HG03159 (cell line): Measurements from ENCODE around the gene OPN4.

Experiments used
- ATAC-seq: cut with Tn5 transposase; IDR thresholded peaks from one replicate; pipeline ENCODE4 v1.9.1; 2021; ENCODE audit warnings: mild to moderate bottlenecking, moderate library complexity; ENCODE audit not compliant: unreplicated experiment

OPN4 gene

GRCh38 chr10:86677374-86677773, 23.0 kb downstream of the OPN4 start:
- ATAC-seq: no peak

DNA sequence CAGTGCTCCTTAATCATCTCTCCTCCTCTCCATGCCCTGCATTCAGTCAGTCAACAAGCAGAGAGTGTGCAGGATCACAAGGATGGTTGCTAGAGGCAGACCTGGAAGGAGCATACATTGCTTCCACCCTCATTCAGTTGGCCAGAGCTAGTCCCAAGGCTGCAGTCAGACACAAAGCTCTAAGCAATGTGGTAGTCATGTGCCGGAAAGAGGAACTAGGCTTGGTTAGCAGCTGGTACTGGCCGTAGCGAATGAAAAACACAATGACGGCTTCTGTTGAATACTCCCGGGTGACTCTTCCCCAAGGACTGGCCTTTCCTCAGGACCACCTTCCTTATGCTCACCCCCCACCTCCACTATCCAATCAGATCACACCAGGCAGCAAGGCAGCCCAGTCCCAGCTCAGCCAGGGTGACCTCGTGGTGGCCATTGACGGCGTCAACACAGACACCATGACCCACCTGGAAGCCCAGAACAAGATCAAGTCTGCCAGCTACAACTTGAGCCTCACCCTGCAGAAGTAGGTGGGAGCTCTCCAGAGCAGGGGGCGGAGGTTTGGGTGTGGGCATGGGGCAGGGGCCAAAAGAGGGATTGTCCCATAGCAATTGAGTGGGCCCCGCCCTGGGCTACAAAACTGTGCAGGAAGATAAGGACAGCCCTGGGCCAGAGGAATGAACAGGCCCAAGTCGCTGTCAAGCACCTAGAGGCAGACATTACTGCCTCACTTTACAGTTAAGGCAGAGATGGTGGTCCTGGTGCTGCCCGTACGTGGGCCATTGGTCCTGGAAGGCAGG, 24.8 kb downstream of the OPN4 start:
- peak; percentile 67 for ATAC-seq

DNA sequence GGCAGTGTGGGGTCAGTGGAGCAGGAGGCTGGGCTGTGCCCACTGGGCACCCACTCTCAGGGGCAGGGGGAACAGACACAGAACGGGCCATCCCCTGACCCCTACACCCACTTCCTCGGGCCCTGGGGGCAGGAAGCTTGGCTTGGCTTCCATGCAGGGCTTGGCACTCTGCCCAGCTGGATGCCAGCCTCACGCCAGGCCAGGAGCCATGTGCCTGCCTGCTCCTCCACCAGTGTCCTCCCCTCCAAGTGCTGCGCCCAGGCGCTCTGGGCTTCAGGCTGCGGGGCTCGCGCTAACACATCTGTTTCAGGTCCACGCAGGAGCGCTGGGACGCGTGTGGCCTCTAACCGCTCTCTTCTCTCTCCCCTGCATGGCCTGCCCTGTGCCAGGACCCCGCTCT, 26.7 kb downstream of the OPN4 start:
- ATAC-seq: no peak

DNA sequence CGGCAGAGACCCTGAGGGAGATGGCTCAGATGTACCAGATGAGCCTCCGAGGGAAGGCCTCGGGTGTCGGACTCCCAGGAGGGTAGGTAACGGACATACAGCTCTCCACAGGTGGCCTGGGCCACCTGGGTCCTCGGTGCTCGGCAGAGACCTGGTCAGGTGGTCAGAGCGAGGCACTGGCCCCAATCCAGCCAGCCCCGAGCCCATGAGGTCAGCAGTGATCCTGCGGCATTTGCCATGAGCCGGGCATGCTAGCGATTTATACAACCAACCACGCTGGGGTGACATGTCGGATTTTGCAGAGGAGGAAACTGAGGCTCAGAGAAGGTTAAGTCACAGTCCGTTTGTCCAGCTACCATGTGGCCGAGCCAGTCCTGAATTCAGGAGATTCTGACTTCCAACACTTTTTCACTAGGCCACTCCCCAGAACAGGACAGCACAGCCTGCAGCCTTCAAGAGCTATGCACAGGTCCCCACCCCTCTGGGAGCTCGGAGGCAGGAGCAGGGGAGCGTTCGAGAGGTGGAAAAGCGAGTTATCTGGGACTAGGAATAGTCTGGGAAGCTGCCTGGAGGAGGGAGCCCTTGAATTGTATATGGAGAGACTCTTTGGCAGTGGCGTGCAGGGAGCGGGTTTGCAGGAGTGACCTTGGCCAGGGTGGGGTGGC, 27.5 kb downstream of the OPN4 start:
- ATAC-seq: no peak

DNA sequence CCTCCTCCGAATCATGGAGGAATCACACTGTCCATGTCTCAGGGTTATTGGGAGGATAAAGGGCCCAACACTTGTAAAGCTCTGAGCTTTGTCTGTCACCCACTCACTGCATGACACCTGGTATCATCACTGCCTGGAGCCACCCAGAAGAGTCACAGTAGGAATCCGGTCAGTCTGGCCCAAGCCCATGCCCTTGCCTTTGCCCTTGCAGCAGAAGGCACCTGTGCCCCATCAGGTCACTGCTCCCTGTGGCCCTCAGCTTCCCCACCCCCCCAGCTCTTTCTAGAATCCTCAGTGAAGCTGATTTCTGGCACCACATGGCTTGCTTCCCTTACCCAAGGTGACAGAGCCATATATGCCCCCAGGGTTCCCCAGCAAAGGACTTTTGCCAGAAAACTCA, 28.3 kb downstream of the OPN4 start:
- ATAC-seq: no peak

GRCh38 chr10:86684331-86685097, 30.2 kb downstream of the OPN4 start:
- ATAC-seq: no peak

- ATAC-seq: no peak
These were observed 31.1 kb downstream of the OPN4 start for GRCh38 chr10:86685416-86685815.

DNA sequence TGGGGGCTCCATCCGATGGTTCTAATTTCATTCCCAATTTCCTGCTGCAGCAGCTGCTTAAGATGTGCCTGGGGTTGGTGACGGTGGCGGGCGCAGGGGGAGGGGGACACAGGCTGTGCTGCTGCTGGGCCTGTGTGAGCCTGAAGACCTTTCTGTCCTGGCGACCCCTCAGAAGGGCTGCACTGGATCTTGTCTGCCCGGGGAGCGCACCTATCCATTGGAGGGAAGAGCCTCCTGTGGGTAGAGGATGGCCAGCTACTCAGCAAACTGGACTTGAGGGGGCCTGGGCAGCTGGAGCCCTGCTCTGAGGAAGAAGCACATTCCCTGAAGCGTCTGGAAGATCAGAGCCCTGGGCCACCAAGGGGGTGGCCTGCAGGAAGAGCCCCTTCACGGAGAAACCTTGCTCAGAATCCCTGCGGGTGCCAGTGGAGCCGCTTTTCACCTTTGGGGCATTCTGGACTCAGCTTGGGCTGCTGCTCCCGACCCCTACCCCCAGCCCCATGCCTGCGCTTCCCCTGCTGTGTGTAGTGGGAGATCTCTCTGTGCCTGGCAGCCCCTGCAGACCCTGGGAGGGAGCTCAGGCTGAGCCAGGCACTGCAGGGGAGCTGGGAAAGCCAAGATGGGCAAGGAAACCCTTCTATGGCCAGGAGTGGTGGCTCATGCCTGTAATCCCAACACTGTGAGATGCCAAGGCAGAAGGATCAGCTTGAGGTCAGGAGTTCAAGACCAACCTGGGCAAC, 31.7 kb downstream of the OPN4 start:
- no peak for ATAC-seq

- ATAC-seq: no peak
These were observed 32.6 kb downstream of the OPN4 start for GRCh38 chr10:86686972-86687371.

GRCh38 chr10:86687750-86688149, 33.4 kb downstream of the OPN4 start:
- ATAC-seq: no peak

DNA sequence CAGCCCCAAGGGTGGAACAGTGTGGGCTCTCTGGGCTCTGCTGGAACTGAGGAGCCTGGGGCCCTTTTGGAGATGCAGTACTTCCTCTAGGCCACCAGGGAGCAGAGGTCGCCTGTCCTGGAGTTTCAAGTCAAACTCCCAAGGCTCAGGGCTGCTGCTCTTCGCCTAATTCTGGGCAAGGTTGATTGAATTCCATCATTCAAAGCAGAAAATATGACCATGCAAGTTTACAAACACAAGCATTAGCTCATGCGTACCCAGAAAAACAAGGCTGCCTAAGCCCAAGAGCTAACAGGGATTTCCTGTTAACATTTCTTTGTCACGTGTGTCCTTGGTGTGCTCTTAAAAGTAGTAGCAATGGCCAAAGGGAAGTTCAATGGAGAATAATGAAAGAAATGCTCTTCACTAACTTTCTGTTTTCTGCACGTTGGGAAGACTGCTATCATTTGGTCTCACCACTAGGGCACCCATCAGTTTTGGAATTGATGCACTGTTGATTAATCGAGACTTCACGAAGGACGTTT, 34.1 kb downstream of the OPN4 start:
- ATAC-seq: peak; percentile 81

- ATAC-seq: no peak
These were observed 34.8 kb downstream of the OPN4 start for GRCh38 chr10:86689146-86689545.

DNA sequence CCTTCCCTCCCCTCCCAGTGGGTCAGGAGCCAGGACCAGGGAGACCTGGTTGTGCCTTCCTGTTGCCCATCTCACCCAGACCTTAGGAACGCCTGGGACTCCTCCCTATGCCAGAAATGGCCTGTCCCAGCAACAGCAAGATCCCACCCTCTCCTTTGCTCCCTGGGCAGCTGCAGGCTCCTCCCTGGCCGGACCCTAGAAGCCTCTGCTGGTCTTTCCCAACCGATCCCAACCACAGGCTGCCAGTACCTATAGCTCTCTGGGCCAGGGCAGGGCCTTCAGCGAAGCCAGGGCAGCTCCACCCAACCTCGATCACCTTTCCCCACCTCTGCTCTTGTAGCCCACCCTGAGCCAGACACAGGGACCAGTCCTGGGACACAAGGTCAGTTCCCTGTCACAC, 35.9 kb downstream of the OPN4 start:
- ATAC-seq: no peak

DNA sequence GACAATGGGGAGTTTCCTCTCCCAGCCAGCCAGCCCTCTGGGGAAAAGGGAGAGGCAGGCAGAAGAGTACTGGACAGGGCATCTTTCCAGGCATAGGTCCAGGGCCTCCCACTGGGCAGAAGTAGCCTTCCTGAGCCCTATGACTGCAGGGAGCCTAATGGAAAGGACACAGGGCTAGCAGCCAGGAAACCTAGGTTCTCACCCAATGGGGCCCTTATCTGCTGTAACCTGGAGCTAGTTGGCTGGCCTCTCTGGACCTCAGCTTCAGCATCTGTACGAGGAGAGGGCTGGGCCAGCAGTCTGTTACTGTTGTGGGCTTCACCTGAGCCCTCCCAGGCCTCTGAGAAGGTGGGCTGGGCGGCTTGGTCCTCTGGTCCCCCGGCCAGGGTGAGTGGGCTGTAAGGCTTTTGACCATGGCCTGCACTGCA, 36.3 kb downstream of the OPN4 start:
- no peak for ATAC-seq

GRCh38 chr10:86691333-86692022, 37.1 kb downstream of the OPN4 start:
- ATAC-seq: no peak

- no peak for ATAC-seq
These were observed 37.7 kb downstream of the OPN4 start for GRCh38 chr10:86692023-86692514.

DNA sequence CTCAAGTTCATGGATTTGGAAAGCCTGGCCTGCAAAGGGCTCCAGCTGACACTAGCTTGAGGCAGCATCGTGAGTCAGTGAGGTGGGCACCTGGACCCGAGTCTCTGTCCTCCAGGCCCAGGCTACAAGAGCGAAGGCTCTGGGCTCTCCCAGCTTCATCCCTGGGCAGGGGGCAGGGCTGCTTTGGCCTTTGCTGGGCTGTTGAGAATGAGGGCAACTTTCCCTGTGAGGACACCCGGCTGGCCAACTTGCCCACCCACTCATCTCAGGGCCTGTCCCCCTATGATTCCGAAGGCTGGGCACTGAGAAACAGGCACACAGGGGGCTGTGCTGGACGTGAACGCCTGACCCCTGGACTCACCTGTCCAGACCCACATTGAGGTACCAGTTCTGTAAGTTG, 38.3 kb downstream of the OPN4 start:
- ATAC-seq: no peak

- no peak for ATAC-seq
These were observed 38.9 kb downstream of the OPN4 start for GRCh38 chr10:86693275-86693674.

- ATAC-seq: no peak
These were observed 39.5 kb downstream of the OPN4 start for GRCh38 chr10:86693721-86694369.
